K562 (cell line): ENCODE measurements around the gene AP1B1. TPM values are rescaled to one million over a fixed set of nuclear protein-coding genes. Genes with fewer than 3 reads are reported as not detected.

Experiments
- ATAC-seq: fragments of 200-7000 bp; cut with Tn5 transposase; 3 replicates; pipeline ENCODE4 v1.9.1; 2020; ENCODE audit warnings: moderate library complexity
- BruUV-seq: library from RNA; stranded (reverse); fragments of 400-500 nt; replicated peaks from 2 replicates; lab custom pipeline; 2021; lab: Mats Ljungman, UMichigan
- CTCF ChIA-PET: fragments of 300-600 bp; formaldehyde crosslinking; extraction: SDS; loops from one replicate; lab custom pipeline; 2021; ENCODE audit warnings: low intra/inter-chr PET ratio; lab: Yijun Ruan, JAX
- POLR2A ChIA-PET: fragments of 300-600, 350-650 bp; sonication (Branson Sonifier 250); formaldehyde crosslinking; extraction: SDS; loops from one replicate; lab custom pipeline; 2021; ENCODE audit warnings: antibody characterized with exemption, inconsistent platforms; lab: Yijun Ruan, JAX
- DNase-seq, 4 experiments: peaks; one replicate each; pipeline versions ENCODE4 v3.0.0 to v3.0.0-alpha.2; 2011 to 2018; ENCODE audit warnings: low spot score in 3 of 4, mixed read lengths in 3 of 4; ENCODE audit errors: extremely low read depth in 1 of 4
- FAIRE-seq: peaks from 2 replicates; lab custom pipeline; 2011; peaks lifted over from hg19 to GRCh38; lab: Jason Lieb, UNC
- H2AFZ ChIP-seq: 2 replicates; pipeline ENCODE4 v1.6.0; 2011; ENCODE audit warnings: low read depth, low read length, control low read depth, inconsistent platforms
- H3K27ac ChIP-seq: fragments of 200-600 bp; 3 replicates; pipeline ENCODE4 v1.8.0; 2011; ENCODE audit warnings: low read depth, mild to moderate bottlenecking, control low read depth, inconsistent platforms, low read length, moderate library complexity, mixed read lengths; ENCODE audit errors: extremely low read depth
- H3K27me3 ChIP-seq, 2 experiments: fragments of 300-600 bp in 1 of 2; 2 replicates in 1 of 2; 3 replicates in 1 of 2; pipeline versions ENCODE4 v1.6.0 to v1.8.0; 2011; ENCODE audit warnings: inconsistent platforms in 2 of 2, low read length in 2 of 2, mild to moderate bottlenecking in 1 of 2, mixed read lengths in 1 of 2, moderate library complexity in 1 of 2; ENCODE audit not compliant: control insufficient read depth in 2 of 2, insufficient read depth in 2 of 2
- H3K36me3 ChIP-seq: fragments of 300-600 bp; 3 replicates; pipeline ENCODE4 v1.8.0; 2011; ENCODE audit warnings: mild to moderate bottlenecking, low read length, inconsistent platforms; ENCODE audit not compliant: control insufficient read depth, insufficient read depth
- H3K4me1 ChIP-seq, 2 experiments: fragments of 200-600 bp in 1 of 2; replicated peaks in 1 of 2; 2 replicates in 1 of 2; 3 replicates in 1 of 2; pipeline versions ENCODE4 v1.5.1 to v1.8.0; 2011; ENCODE audit warnings: inconsistent platforms in 2 of 2, low read length in 2 of 2, mild to moderate bottlenecking in 1 of 2, mixed read lengths in 1 of 2, moderate library complexity in 1 of 2; ENCODE audit not compliant: control insufficient read depth in 2 of 2, insufficient read depth in 2 of 2
- H3K4me2 ChIP-seq: 2 replicates; pipeline ENCODE4 v1.6.1; 2011; ENCODE audit warnings: low read length, control low read depth, inconsistent platforms, mixed read lengths; ENCODE audit not compliant: insufficient read depth
- H3K4me3 ChIP-seq: fragments of 200-600 bp; sonication (generic), shearing (Covaris generic); 2 replicates; pipeline ENCODE4 v1.5.1; 2016; ENCODE audit warnings: control low read depth, inconsistent platforms
- H3K79me2 ChIP-seq: fragments of 200-600 bp; 3 replicates; pipeline ENCODE4 v1.8.0; 2011; ENCODE audit warnings: low read length, inconsistent platforms; ENCODE audit not compliant: control insufficient read depth, insufficient read depth
- H3K9ac ChIP-seq, 2 experiments: 2 replicates each; pipeline versions ENCODE4 v1.6.0 to v1.6.1; 2011; ENCODE audit warnings: low read depth in 2 of 2, low read length in 2 of 2, control low read depth in 1 of 2, inconsistent platforms in 1 of 2, mild to moderate bottlenecking in 1 of 2, mixed read lengths in 1 of 2; ENCODE audit not compliant: insufficient read depth in 1 of 2
- H3K9me1 ChIP-seq: one replicate; pipeline ENCODE4 v1.6.0; 2011; ENCODE audit warnings: inconsistent platforms, mild to moderate bottlenecking, low read length, moderate library complexity; ENCODE audit not compliant: control insufficient read depth, insufficient read depth
- H3K9me3 ChIP-seq: replicated peaks from 2 replicates; pipeline ENCODE4 v1.5.1; 2011; ENCODE audit warnings: low read depth, low read length, inconsistent platforms; ENCODE audit not compliant: control insufficient read depth, insufficient read depth
- H4K20me1 ChIP-seq: replicated peaks from 2 replicates; pipeline ENCODE4 v1.6.1; 2011; ENCODE audit warnings: low read length, inconsistent platforms, mixed read lengths; ENCODE audit not compliant: control insufficient read depth, insufficient read depth
- KDM5B ChIP-seq: fragments of 200-600 bp; sonication (generic); IDR thresholded peaks from 2 replicates; pipeline ENCODE4 v1.6.1; 2012; ENCODE audit warnings: low read depth, mild to moderate bottlenecking, moderate library complexity, low read length, control low read depth, inconsistent platforms; ENCODE audit not compliant: insufficient replicate concordance
- SIN3A ChIP-seq, 2 experiments: fragments of 150-350 bp in 1 of 2; IDR thresholded peaks; 2 replicates each; pipeline ENCODE4 v1.6.1; 2011 to 2016; ENCODE audit warnings: borderline replicate concordance in 2 of 2, low read depth in 2 of 2, low read length in 2 of 2, mild to moderate bottlenecking in 2 of 2, moderate library complexity in 2 of 2; ENCODE audit not compliant: control insufficient read depth in 1 of 2
- ZNF592 ChIP-seq: fragments of 450-650 bp; IDR thresholded peaks from 2 replicates; pipeline ENCODE4 v1.6.1; 2017; ENCODE audit warnings: antibody characterized with exemption, mild to moderate bottlenecking
- WGBS: fragments of 100-300 bp; shearing (Covaris generic); methylation state at CpG from one replicate; pipeline ENCODE4 v1.1.6; 2016; ENCODE audit warnings: low coverage, mixed read lengths; ENCODE audit not compliant: insufficient coverage; ENCODE audit errors: missing lambda C conversion rate; 5-methylcytosine and 5-hydroxymethylcytosine counted together
- in situ Hi-C: fragments of 300-500 bp; cut with MboI; formaldehyde crosslinking; loops from 4 replicates; pipeline ENCODE4 v1.15.0; 2018; ENCODE audit warnings: inconsistent platforms, mixed read lengths
- intact Hi-C: fragments of 100-400 bp; cut with micrococcal nuclease; formaldehyde crosslinking; loops from 2 replicates; pipeline ENCODE4 v1.14.2; 2022
- polyA plus RNA-seq, 8 experiments: library from polyadenylated mRNA; depleted of rRNA in 4 of 8; stranded (reverse) in 5 of 8; unstranded in 3 of 8; fragments of >200 nt; fragmentation: Nextera tagmentation in 2 of 8; fragmentation: Illumina TruSeq in 1 of 8; extraction: Ambion mirVana in 2 of 8; extraction: Trizol in 1 of 8; gene quantifications; 2 replicates each; pipeline versions ENCODE4 v1.2.1 to v1.2.3, GENCODE V29; 2011 to 2014; ENCODE audit warnings: inconsistent platforms in 1 of 8, missing spikeins in 1 of 8
- total RNA-seq, 7 experiments: library from RNA; depleted of rRNA in 6 of 7; stranded (reverse); fragments of >200 nt in 6 of 7; fragmentation: Illumina TruSeq in 2 of 7; extraction: Trizol in 2 of 7; gene quantifications; 2 replicates each; pipeline versions ENCODE4 v1.2.1 to v1.2.3, GENCODE V29; 2011 to 2021; ENCODE audit warnings: low replicate concordance in 1 of 7
- TF ChIP-seq, protein P1 (sequence below): fragments of 450-650 bp; conservative IDR thresholded peaks from 2 replicates; pipeline ENCODE4 v1.6.1; 2016; ENCODE audit warnings: missing genetic modification characterization, low read depth, mild to moderate bottlenecking, control low read depth, missing compliant biosample characterization

The AP1B1 gene
- total and polyA plus RNA-seq, 9 of the 15 experiments (the other 6 are each of a cell fraction or from before 2014, with no cell fraction given): 1.2 to 60.9 (median 30.1) TPM

DNA sequence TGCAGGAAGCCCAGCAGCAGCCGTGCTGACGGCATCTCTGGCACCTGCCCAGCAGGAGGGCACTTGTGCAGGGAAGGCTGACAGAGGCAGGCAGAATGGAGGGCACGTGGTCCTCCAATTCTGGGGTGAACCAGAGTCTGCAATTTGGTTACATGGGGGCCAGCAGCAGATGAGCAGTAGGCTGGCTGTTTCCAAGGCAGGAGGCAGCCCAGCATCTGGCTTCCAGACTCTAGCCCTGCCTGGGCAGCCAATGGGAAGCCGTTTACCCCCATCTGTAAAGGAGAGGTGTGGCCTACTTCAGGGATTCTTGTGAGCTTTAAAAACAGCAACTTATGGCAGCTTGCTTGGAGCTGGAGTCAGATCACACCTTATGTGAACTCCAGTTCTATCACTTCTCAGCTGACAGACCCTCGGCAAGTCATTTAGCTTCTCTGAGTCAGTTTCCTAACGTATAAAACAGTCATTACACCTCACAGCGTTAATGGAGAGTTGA is 45.0 kb downstream of the AP1B1 start:
- Histone ChIP-seq H3K27ac (no peak overlapping the region), H3K79me2 (no peaks in the 10 kb centered on the region), H3K4me2 (no peak overlapping the region), H3K9me3 (no peaks in the 10 kb centered on the region), H3K9ac (no peak overlapping the region), H3K4me1 (peaks cover 0 to 10% of the 10 kb centered on the region in 2 experiments; a peak in 3 of 5 replicates), H3K36me3 (peaks cover 80% of the 10 kb centered on the region), H4K20me1 (no peaks in the 10 kb centered on the region)
- no peak for ATAC-seq
- BruUV-seq: no TSS peak
- intact Hi-C loops: no loop called here
- TF ChIP-seq SIN3A (IDR thresholded peaks at IDR 0.05; ENCODE audit: borderline replicate concordance in 2 of 2, control insufficient read depth in 1 of 2, low read depth in 2 of 2, low read length in 2 of 2) (no peak), KDM5B (no peak), ZNF592 (no peak)
- TF ChIP-seq, protein P1, sequence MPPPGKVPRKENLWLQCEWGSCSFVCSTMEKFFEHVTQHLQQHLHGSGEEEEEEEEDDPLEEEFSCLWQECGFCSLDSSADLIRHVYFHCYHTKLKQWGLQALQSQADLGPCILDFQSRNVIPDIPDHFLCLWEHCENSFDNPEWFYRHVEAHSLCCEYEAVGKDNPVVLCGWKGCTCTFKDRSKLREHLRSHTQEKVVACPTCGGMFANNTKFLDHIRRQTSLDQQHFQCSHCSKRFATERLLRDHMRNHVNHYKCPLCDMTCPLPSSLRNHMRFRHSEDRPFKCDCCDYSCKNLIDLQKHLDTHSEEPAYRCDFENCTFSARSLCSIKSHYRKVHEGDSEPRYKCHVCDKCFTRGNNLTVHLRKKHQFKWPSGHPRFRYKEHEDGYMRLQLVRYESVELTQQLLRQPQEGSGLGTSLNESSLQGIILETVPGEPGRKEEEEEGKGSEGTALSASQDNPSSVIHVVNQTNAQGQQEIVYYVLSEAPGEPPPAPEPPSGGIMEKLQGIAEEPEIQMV (tag): no peak
- TF ChIP-seq, all 486 proteins: peak for 0
- no peak overlapping the region for H2AFZ ChIP-seq
- 90% methylated on average over 7 of the region's 7 CpGs for WGBS
- FAIRE-seq (no peak), DNase-seq (peak in 1 of 4 experiments; percentile 14)
- ChIA-PET POLR2A (no interaction called here), CTCF (no interaction called here)
- H3K4me3 ChIP-seq: no peak overlapping the region
- in situ Hi-C loops: no loop called here
- H3K9me1 ChIP-seq: no peaks in the 10 kb centered on the region
- no peaks in the 10 kb centered on the region for H3K27me3 ChIP-seq
